ENCODE measurements around the gene DBN1. TPM values are rescaled to one million over a fixed set of nuclear protein-coding genes. Genes with fewer than 3 reads are reported as not detected.

Gene DBN1
- total RNA-seq, 2 experiments from 2014 or later = 12.1 to 15.9 TPM

GRCh38 chr5:177437623-177438022 is 35.8 kb downstream of the DBN1 start:
- H3K36me3 Mint-ChIP-seq = peaks cover 67% of the 10 kb centered on the region
- intact Hi-C loops (cut with micrococcal nuclease) = no loop called here
- H3K27ac Mint-ChIP-seq = peak overlapping the region; percentile 64
- ChIA-PET POLR2A (interaction anchor here (0.6 to 14.3 kb wide), 3 partner anchors 8 to 17 kb away, joined by 4 to 319 read pairs (median 29); partner anchors contain the start of gene GRK6), CTCF (interaction anchor here (0.9 to 29.1 kb wide), 5 partner anchors 8 to 48 kb away, joined by 3 to 624 read pairs (median 4); partner anchors contain the start of genes F12 and PFN3)
- peaks cover 75% of the 10 kb centered on the region for H3K4me1 Mint-ChIP-seq (ENCODE audit: low read depth)
- H3K4me3 Mint-ChIP-seq = no peak overlapping the region
- no peak for DNase-seq
- H3K9me3 Mint-ChIP-seq = no peaks in the 10 kb centered on the region
- H3K27me3 Mint-ChIP-seq = no peaks in the 10 kb centered on the region

- no peaks in the 10 kb centered on the region for H3K9me3 Mint-ChIP-seq
- POLR2A ChIA-PET = interaction anchor here (1.4 to 14.3 kb wide), 2 partner anchors 6 to 10 kb away, joined by 7 to 319 read pairs; partner anchors contain the start of gene GRK6
- peaks cover 69% of the 10 kb centered on the region for H3K36me3 Mint-ChIP-seq
- intact Hi-C loops (cut with micrococcal nuclease) = no loop called here
- peak overlapping the region; percentile 42 for H3K27ac Mint-ChIP-seq
- CTCF ChIA-PET = interaction anchor here (2.8 to 29.1 kb wide), 2 partner anchors 18 to 31 kb away, joined by 12 to 624 read pairs; partner anchors contain the start of genes F12 and PFN3
- no peaks in the 10 kb centered on the region for H3K27me3 Mint-ChIP-seq
- no peak overlapping the region for H3K4me3 Mint-ChIP-seq
- peaks cover 77% of the 10 kb centered on the region for H3K4me1 Mint-ChIP-seq (ENCODE audit: low read depth)
- DNase-seq = no peak
Measured at GRCh38 chr5:177435847-177436536, 37.4 kb downstream of the DBN1 start.

GRCh38 chr5:177434942-177435738 is 38.3 kb downstream of the DBN1 start:
- H3K27me3 Mint-ChIP-seq = no peaks in the 10 kb centered on the region
- peaks cover 73% of the 10 kb centered on the region for H3K36me3 Mint-ChIP-seq
- no peaks in the 10 kb centered on the region for H3K9me3 Mint-ChIP-seq
- no peak for DNase-seq
- H3K4me3 Mint-ChIP-seq = no peak overlapping the region
- POLR2A ChIA-PET = interaction anchor here (1.2 to 10.6 kb wide), 6 partner anchors 8 to 45 kb away, joined by 3 to 319 read pairs (median 7); partner anchors contain the start of gene PRR7
- peaks cover 79% of the 10 kb centered on the region for H3K4me1 Mint-ChIP-seq (ENCODE audit: low read depth)
- H3K27ac Mint-ChIP-seq = peak overlapping the region; percentile 97
- CTCF ChIA-PET = interaction anchor here (1.0 to 15.3 kb wide), 7 partner anchors 9 to 125 kb away, joined by 3 to 220 read pairs (median 42); partner anchors contain the start of genes PFN3 and PRR7
- intact Hi-C loops (cut with micrococcal nuclease) = loop anchor here (1.0 kb wide), 2 partner anchors 9 kb away; partner anchors contain the start of gene GRK6

GRCh38 chr5:177434437-177434836 is 39.0 kb downstream of the DBN1 start:
- peaks cover 71% of the 10 kb centered on the region for H3K36me3 Mint-ChIP-seq
- intact Hi-C loops (cut with micrococcal nuclease) = loop anchor here (1.0 kb wide), 2 partner anchors 8 to 10 kb away; partner anchors contain the start of gene GRK6
- peak; percentile 85 for DNase-seq
- peaks cover 79% of the 10 kb centered on the region for H3K4me1 Mint-ChIP-seq (ENCODE audit: low read depth)
- ChIA-PET CTCF (interaction anchor here (1.0 to 15.3 kb wide), 7 partner anchors 9 to 125 kb away, joined by 3 to 220 read pairs (median 42); partner anchors contain the start of genes PFN3 and PRR7), POLR2A (interaction anchor here (1.2 to 10.6 kb wide), 5 partner anchors 9 to 45 kb away, joined by 3 to 319 read pairs (median 7); partner anchors contain the start of gene PRR7)
- peak overlapping the region; percentile 37 for H3K4me3 Mint-ChIP-seq
- no peaks in the 10 kb centered on the region for H3K27me3 Mint-ChIP-seq
- H3K27ac Mint-ChIP-seq = peak overlapping the region; percentile 97
- H3K9me3 Mint-ChIP-seq = no peaks in the 10 kb centered on the region

GRCh38 chr5:177433658-177434217 is 39.7 kb downstream of the DBN1 start:
- Mint-ChIP-seq H3K9me3 (no peaks in the 10 kb centered on the region), H3K27me3 (no peaks in the 10 kb centered on the region), H3K36me3 (peaks cover 72% of the 10 kb centered on the region), H3K27ac (peak overlapping the region; percentile 97), H3K4me3 (no peak overlapping the region), H3K4me1 (ENCODE audit: low read depth) (peaks cover 81% of the 10 kb centered on the region)
- POLR2A ChIA-PET = interaction anchor here (1.2 to 10.6 kb wide), 5 partner anchors 10 to 45 kb away, joined by 3 to 319 read pairs (median 7); partner anchors contain the start of gene PRR7
- DNase-seq = no peak
- CTCF ChIA-PET = interaction anchor here (0.6 to 15.3 kb wide), 8 partner anchors 10 to 124 kb away, joined by 3 to 220 read pairs (median 26); partner anchors contain the start of genes PFN3 and PRR7
- intact Hi-C loops (cut with micrococcal nuclease) = loop anchor here (1.0 kb wide), 2 partner anchors 7 to 11 kb away; partner anchors contain the start of gene GRK6

GRCh38 chr5:177432839-177433657 is 40.4 kb downstream of the DBN1 start:
- no peaks in the 10 kb centered on the region for H3K9me3 Mint-ChIP-seq
- ChIA-PET POLR2A (interaction anchor here (0.6 to 10.6 kb wide), 6 partner anchors 10 to 771 kb away, joined by 3 to 319 read pairs (median 4); partner anchors contain the start of genes HNRNPAB and PRR7), CTCF (interaction anchor here (0.6 to 15.3 kb wide), 8 partner anchors 11 to 124 kb away, joined by 3 to 220 read pairs (median 26); partner anchors contain the start of genes PFN3 and PRR7)
- DNase-seq = no peak
- intact Hi-C loops (cut with micrococcal nuclease) = no loop called here
- H3K27me3 Mint-ChIP-seq = no peaks in the 10 kb centered on the region
- peak overlapping the region; percentile 97 for H3K27ac Mint-ChIP-seq
- H3K4me3 Mint-ChIP-seq = peak overlapping the region; percentile 97
- H3K36me3 Mint-ChIP-seq = peaks cover 70% of the 10 kb centered on the region
- H3K4me1 Mint-ChIP-seq (ENCODE audit: low read depth) = peaks cover 74% of the 10 kb centered on the region

- Mint-ChIP-seq H3K9me3 (no peaks in the 10 kb centered on the region), H3K36me3 (peaks cover 70% of the 10 kb centered on the region), H3K27ac (peak overlapping the region; percentile 97), H3K27me3 (no peaks in the 10 kb centered on the region), H3K4me3 (peak overlapping the region; percentile 97), H3K4me1 (ENCODE audit: low read depth) (peaks cover 67% of the 10 kb centered on the region)
- intact Hi-C loops (cut with micrococcal nuclease) = no loop called here
- CTCF ChIA-PET = interaction anchor here (0.9 to 15.3 kb wide), 8 partner anchors 12 to 123 kb away, joined by 3 to 220 read pairs (median 26); partner anchors contain the start of genes PFN3 and PRR7
- DNase-seq = peak; percentile 82
- POLR2A ChIA-PET = interaction anchor here (0.6 to 10.6 kb wide), 8 partner anchors 11 to 772 kb away, joined by 3 to 319 read pairs (median 8); partner anchors contain the start of genes HNRNPAB and PRR7
Measured at GRCh38 chr5:177432143-177432838, 41.1 kb downstream of the DBN1 start.

GRCh38 chr5:177431317-177432142 is 41.9 kb downstream of the DBN1 start:
- Mint-ChIP-seq H3K27me3 (no peaks in the 10 kb centered on the region), H3K36me3 (peaks cover 64% of the 10 kb centered on the region), H3K27ac (peak overlapping the region; percentile 97), H3K9me3 (no peaks in the 10 kb centered on the region), H3K4me3 (peak overlapping the region; percentile 97), H3K4me1 (ENCODE audit: low read depth) (peaks cover 61% of the 10 kb centered on the region)
- intact Hi-C loops (cut with micrococcal nuclease) = no loop called here
- peak; percentile 84 for DNase-seq
- ChIA-PET CTCF (interaction anchor here (0.9 to 15.3 kb wide), 8 partner anchors 12 to 122 kb away, joined by 3 to 220 read pairs (median 26); partner anchors contain the start of genes LMAN2, PFN3 and PRR7), POLR2A (interaction anchor here (0.6 to 10.6 kb wide), 8 partner anchors 12 to 773 kb away, joined by 3 to 319 read pairs (median 8); partner anchors contain the start of genes HNRNPAB, PRR7 and RGS14)

- Mint-ChIP-seq H3K4me1 (ENCODE audit: low read depth) (peaks cover 61% of the 10 kb centered on the region), H3K36me3 (peaks cover 64% of the 10 kb centered on the region), H3K4me3 (peak overlapping the region; percentile 97), H3K27me3 (no peaks in the 10 kb centered on the region), H3K9me3 (no peaks in the 10 kb centered on the region), H3K27ac (peak overlapping the region; percentile 97)
- ChIA-PET CTCF (interaction anchor here (1.2 to 15.3 kb wide), 7 partner anchors 13 to 121 kb away, joined by 4 to 220 read pairs (median 42); partner anchors contain the start of genes LMAN2, PFN3 and PRR7), POLR2A (interaction anchor here (0.6 to 10.6 kb wide), 7 partner anchors 12 to 74 kb away, joined by 3 to 319 read pairs (median 9); partner anchors contain the start of genes PRR7 and RGS14)
- DNase-seq = no peak
- intact Hi-C loops (cut with micrococcal nuclease) = no loop called here
Measured at GRCh38 chr5:177430972-177431316, 42.5 kb downstream of the DBN1 start.

Measured in activated CD4-positive, alpha-beta memory T cell treated with anti-CD3 and anti-CD28 coated beads for 36 hours (primary cell).